Ishikawa (cell line): ENCODE results near the gene FOXL2.

Source experiments
- CEBPB ChIP-seq: IDR thresholded peaks from 2 replicates; pipeline ENCODE4 v1.6.1; 2012
- CREB1 ChIP-seq: IDR thresholded peaks from 2 replicates; pipeline ENCODE4 v1.6.1; 2012; ENCODE audit warnings: low read depth
- EGR1 ChIP-seq: IDR thresholded peaks from 2 replicates; pipeline ENCODE4 v1.6.1; 2012
- EP300 ChIP-seq: IDR thresholded peaks from 2 replicates; pipeline ENCODE4 v1.6.1; 2012; ENCODE audit warnings: borderline replicate concordance
- FOXM1 ChIP-seq: IDR thresholded peaks from 2 replicates; pipeline ENCODE4 v1.6.1; 2012; ENCODE audit warnings: low read depth, borderline replicate concordance
- NFIC ChIP-seq: IDR thresholded peaks from 2 replicates; pipeline ENCODE4 v1.6.1; 2012
- RAD21 ChIP-seq: IDR thresholded peaks from 2 replicates; pipeline ENCODE4 v1.6.1; 2012; ENCODE audit warnings: low read depth
- TAF1 ChIP-seq: IDR thresholded peaks from 2 replicates; pipeline ENCODE4 v1.6.1; 2012; ENCODE audit warnings: low read depth, mild to moderate bottlenecking
- TCF12 ChIP-seq: IDR thresholded peaks from 2 replicates; pipeline ENCODE4 v1.6.1; 2012; ENCODE audit warnings: low read depth
- TEAD4 ChIP-seq: IDR thresholded peaks from 2 replicates; pipeline ENCODE4 v1.6.1; 2012
- YY1 ChIP-seq: IDR thresholded peaks from 2 replicates; pipeline ENCODE4 v1.6.1; 2012; ENCODE audit warnings: low read depth
- ZBTB7A ChIP-seq: IDR thresholded peaks from 2 replicates; pipeline ENCODE4 v1.6.1; 2012; ENCODE audit warnings: low read depth
- TF ChIP-seq, protein P1 (sequence below): IDR thresholded peaks from 2 replicates; pipeline ENCODE4 v1.6.1; 2012; ENCODE audit warnings: low read depth, mild to moderate bottlenecking
- TF ChIP-seq, protein P2 (sequence below): IDR thresholded peaks from 2 replicates; pipeline ENCODE4 v1.6.1; 2012
- TF ChIP-seq, protein P3 (sequence below): IDR thresholded peaks from 2 replicates; pipeline ENCODE4 v1.6.1; 2012

FOXL2 gene

DNA sequence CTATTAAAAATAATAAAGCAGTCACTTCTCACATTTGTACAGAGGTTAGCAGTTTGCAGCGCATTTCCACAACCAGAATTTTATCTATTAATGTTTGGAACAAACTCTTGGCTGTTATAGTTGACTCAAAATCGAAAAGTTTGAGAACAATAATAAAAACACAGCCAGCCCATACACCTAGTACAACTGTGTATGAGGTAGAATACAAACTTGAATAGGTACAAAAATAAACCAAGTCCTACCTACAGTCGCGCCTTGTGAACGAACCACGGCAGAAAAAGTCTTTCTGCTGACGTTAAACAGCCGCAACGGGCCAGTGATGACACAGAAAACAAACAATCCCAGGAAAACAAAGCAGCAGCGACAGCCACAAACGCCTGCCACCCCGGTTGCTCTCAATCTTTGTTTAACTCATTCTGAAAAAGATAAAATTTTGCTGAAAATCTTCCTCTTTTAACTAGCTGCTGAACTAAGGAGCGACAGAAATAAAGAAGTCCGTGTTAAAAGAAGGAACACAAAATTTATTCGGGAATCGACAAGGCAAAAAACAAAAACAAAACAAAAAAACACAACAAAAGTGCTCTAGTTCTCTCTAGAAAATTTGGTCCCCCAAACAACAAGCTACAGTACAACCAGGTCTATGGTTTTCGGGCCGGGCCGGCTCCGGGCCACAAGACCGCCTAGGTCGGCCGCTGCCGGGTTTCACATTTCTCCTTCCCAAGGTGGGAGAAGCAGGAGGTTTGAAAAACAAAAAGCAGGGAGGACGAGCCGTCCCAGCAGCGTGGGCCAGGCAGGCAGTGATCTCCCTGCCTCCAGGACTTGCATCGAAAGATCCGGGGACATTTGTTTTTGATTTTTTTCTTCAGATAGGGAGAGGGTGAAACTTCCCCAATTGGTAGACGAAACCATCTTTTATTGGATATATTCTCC is 2.9 kb downstream of the FOXL2 start:
- no peak for TF ChIP-seq CREB1
- no peak for TF ChIP-seq EGR1
- TF ChIP-seq YY1 = no peak
- TF ChIP-seq CEBPB = no peak
- TF ChIP-seq ZBTB7A = no peak
- TF ChIP-seq EP300 = no peak
- no peak for TF ChIP-seq RAD21
- TF ChIP-seq, protein P1, sequence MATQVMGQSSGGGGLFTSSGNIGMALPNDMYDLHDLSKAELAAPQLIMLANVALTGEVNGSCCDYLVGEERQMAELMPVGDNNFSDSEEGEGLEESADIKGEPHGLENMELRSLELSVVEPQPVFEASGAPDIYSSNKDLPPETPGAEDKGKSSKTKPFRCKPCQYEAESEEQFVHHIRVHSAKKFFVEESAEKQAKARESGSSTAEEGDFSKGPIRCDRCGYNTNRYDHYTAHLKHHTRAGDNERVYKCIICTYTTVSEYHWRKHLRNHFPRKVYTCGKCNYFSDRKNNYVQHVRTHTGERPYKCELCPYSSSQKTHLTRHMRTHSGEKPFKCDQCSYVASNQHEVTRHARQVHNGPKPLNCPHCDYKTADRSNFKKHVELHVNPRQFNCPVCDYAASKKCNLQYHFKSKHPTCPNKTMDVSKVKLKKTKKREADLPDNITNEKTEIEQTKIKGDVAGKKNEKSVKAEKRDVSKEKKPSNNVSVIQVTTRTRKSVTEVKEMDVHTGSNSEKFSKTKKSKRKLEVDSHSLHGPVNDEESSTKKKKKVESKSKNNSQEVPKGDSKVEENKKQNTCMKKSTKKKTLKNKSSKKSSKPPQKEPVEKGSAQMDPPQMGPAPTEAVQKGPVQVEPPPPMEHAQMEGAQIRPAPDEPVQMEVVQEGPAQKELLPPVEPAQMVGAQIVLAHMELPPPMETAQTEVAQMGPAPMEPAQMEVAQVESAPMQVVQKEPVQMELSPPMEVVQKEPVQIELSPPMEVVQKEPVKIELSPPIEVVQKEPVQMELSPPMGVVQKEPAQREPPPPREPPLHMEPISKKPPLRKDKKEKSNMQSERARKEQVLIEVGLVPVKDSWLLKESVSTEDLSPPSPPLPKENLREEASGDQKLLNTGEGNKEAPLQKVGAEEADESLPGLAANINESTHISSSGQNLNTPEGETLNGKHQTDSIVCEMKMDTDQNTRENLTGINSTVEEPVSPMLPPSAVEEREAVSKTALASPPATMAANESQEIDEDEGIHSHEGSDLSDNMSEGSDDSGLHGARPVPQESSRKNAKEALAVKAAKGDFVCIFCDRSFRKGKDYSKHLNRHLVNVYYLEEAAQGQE = no peak
- no peak for TF ChIP-seq TAF1

DNA sequence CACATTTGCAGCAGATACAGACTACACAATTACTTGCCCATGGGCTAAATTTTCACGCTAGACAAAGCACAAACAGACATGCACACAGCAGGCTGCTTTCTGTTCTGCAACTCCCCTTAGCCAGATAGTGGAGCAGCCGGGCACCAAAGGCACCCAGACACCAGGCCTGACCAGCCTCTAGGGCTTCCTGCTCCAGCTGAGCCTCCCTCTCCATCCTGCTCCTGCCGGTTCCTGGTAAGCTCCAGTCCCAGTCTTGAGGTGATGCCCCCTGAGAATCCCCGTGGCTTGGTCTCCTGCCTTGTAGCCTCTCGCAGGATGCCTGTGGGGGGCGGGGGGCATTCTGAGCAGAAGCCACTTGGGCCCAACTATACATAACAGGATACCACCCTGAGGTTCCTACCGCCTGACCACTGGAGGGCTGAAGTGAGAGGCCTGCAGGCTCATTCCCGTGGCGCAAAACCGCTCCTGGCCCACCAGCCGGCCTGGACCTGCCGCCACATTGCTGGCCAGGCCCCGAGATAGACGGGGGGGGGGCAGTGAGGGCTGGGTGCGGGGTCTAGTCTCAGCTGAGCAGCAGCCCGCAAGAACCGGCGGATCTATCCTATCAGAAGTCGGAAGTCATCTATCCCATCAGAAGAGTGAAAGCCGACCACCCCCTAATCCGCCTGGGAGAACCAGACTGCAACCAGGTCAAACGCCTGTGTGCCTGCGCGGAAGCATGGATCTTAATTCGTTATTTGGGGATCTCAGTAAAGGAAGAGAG is 3.9 kb downstream of the FOXL2 start:
- TF ChIP-seq EGR1 (no peak), CREB1 (no peak), TAF1 (no peak), RAD21 (no peak), CEBPB (no peak), FOXM1 (no peak), YY1 (no peak), ZBTB7A (no peak), TEAD4 (no peak), EP300 (no peak), NFIC (no peak), TCF12 (no peak)
- TF ChIP-seq, protein P2, sequence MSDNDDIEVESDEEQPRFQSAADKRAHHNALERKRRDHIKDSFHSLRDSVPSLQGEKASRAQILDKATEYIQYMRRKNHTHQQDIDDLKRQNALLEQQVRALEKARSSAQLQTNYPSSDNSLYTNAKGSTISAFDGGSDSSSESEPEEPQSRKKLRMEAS = no peak
- TF ChIP-seq, protein P3, sequence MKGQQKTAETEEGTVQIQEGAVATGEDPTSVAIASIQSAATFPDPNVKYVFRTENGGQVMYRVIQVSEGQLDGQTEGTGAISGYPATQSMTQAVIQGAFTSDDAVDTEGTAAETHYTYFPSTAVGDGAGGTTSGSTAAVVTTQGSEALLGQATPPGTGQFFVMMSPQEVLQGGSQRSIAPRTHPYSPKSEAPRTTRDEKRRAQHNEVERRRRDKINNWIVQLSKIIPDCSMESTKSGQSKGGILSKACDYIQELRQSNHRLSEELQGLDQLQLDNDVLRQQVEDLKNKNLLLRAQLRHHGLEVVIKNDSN = no peak
- TF ChIP-seq, protein P1 = no peak

DNA sequence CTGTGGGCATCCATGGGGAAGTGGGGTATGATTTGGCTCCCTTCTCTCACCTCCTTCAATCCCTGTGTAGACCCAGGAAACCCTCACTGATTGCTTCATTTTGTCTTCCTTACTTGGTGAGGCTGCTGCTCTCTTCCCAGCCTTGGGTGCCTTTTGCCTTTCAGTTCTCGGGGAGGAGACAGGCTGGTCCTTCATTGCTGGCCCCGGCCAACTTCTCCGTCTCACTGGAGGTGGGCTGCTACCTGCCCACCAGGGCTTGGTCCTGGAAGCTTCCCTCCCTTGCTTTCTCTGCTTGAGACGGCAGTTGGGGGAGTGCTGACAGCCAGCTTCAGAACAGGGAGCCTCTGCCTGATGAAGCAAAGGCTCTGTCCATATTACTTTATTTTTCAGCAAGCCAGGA is 4.7 kb downstream of the FOXL2 start:
- no peak for TF ChIP-seq CEBPB
- no peak for TF ChIP-seq EP300
- no peak for TF ChIP-seq TEAD4
- TF ChIP-seq TCF12 = no peak
- no peak for TF ChIP-seq CREB1
- TF ChIP-seq RAD21 = no peak

DNA sequence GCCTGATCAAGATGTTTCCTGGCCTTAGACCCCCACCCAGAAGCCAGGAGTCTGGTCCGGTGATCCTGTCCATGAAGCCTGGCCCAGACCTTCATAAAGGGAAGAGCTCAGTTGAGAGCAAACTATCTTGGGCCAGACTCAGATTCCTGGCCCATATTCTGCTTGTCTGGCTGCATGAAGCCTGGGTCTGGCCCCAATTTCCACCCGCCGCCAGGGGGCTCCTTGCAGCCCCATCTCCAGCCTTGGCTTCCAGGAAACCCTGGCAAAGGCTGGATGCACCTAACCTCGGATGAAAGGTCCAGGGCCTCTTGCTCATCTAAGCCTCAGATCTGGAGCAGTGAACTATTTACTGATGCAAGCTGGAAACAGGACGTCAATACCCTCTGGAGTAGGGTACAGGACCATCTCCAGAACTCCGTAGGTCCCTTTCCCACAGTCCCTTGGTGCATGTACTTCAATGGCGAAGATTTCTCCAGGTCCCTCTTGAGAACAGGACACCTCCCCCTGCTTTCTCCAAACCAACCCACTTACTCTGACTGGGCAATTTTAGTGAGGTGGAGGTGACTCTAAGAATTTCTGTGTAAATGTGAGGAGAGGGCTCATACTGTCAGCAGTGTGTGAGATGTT is 5.6 kb downstream of the FOXL2 start:
- TF ChIP-seq TEAD4 (no peak), ZBTB7A (no peak), RAD21 (no peak), TCF12 (no peak), CREB1 (no peak), CEBPB (no peak), YY1 (no peak), FOXM1 (no peak), EP300 (no peak), TAF1 (no peak)
- TF ChIP-seq, protein P2 = no peak
- TF ChIP-seq, protein P3 = no peak
- TF ChIP-seq, protein P1 = no peak
